Activated naive CD4-positive, alpha-beta T cell treated with anti-CD3 and anti-CD28 coated beads, Interleukin-2, amount 10 ng/mL, durations not matched to agents 7 days and 5 days (primary cell): ENCODE data around the gene SMTN.
A peak's percentile ranks its signal among the peaks of the same experiment; 100 is the strongest.
"Not testable (repeated sequence)": the region's sequence is repeated elsewhere in the genome, so short reads cannot be mapped to it uniquely, and the experiment has no call there.

Experiments
- CTCF ChIA-PET: fragments of 350-600 bp; sonication (Branson Sonifier 250); formaldehyde crosslinking; loops from one replicate; lab custom pipeline; 2021; ENCODE audit warnings: antibody characterized with exemption; lab: Charles Lee
- DNase-seq: peaks from one replicate; pipeline ENCODE4 v3.0.0-alpha.2; 2020
- H3K27ac Mint-ChIP-seq: one replicate; pipeline ENCODE4 v1.8.0; 2021; ENCODE audit warnings: mild to moderate bottlenecking, moderate library complexity, mixed read lengths
- H3K27me3 Mint-ChIP-seq: one replicate; pipeline ENCODE4 v1.8.0; 2021; ENCODE audit warnings: mild to moderate bottlenecking, mixed read lengths
- H3K36me3 Mint-ChIP-seq: one replicate; pipeline ENCODE4 v1.8.0; 2021; ENCODE audit warnings: mixed read lengths
- H3K4me1 Mint-ChIP-seq: one replicate; pipeline ENCODE4 v1.8.0; 2021; ENCODE audit warnings: mixed read lengths
- H3K4me3 Mint-ChIP-seq: one replicate; pipeline ENCODE4 v1.8.0; 2021; ENCODE audit warnings: mild to moderate bottlenecking, moderate library complexity, mixed read lengths
- H3K9me3 Mint-ChIP-seq: one replicate; pipeline ENCODE4 v1.8.0; 2021; ENCODE audit warnings: mixed read lengths

The SMTN gene

GRCh38 chr22:31056986-31057599 is 24.0 kb upstream of the SMTN start:
- Mint-ChIP-seq H3K4me3 (no peak overlapping the region), H3K9me3 (no peaks in the 10 kb centered on the region), H3K27ac (no peak overlapping the region), H3K27me3 (no peaks in the 10 kb centered on the region), H3K4me1 (no peaks in the 10 kb centered on the region), H3K36me3 (no peaks in the 10 kb centered on the region)
- CTCF ChIA-PET, result no interaction called here
- no peak for DNase-seq

- H3K4me3 Mint-ChIP-seq, CTCF ChIA-PET, H3K36me3 Mint-ChIP-seq, H3K4me1 Mint-ChIP-seq, DNase-seq, H3K27ac Mint-ChIP-seq, H3K9me3 Mint-ChIP-seq, H3K27me3 Mint-ChIP-seq: not testable (repeated sequence)
Observed at GRCh38 chr22:31059663-31060062, 21.5 kb upstream of the SMTN start.

GRCh38 chr22:31062566-31063230 is 18.4 kb upstream of the SMTN start:
- H3K4me1 Mint-ChIP-seq, result no peaks in the 10 kb centered on the region

GRCh38 chr22:31064369-31064768 is 16.7 kb upstream of the SMTN start:
- Mint-ChIP-seq H3K36me3 (no peaks in the 10 kb centered on the region), H3K27me3 (no peaks in the 10 kb centered on the region), H3K4me3 (no peak overlapping the region), H3K9me3 (no peaks in the 10 kb centered on the region), H3K4me1 (no peaks in the 10 kb centered on the region), H3K27ac (no peak overlapping the region)
- DNase-seq, result no peak
- CTCF ChIA-PET, result no interaction called here

More at GRCh38 chr22:31062566-31063230, 18.4 kb upstream of the SMTN start:
- Mint-ChIP-seq H3K36me3 (no peaks in the 10 kb centered on the region), H3K4me3 (no peak overlapping the region), H3K27me3 (no peaks in the 10 kb centered on the region), H3K27ac (no peak overlapping the region), H3K9me3 (no peaks in the 10 kb centered on the region)
- CTCF ChIA-PET, result no interaction called here
- no peak for DNase-seq

GRCh38 chr22:31068970-31069369 is 12.1 kb upstream of the SMTN start:
- Mint-ChIP-seq H3K4me3 (no peak overlapping the region), H3K9me3 (no peaks in the 10 kb centered on the region), H3K36me3 (no peaks in the 10 kb centered on the region), H3K27me3 (peaks cover 15% of the 10 kb centered on the region), H3K27ac (no peak overlapping the region), H3K4me1 (no peaks in the 10 kb centered on the region)
- CTCF ChIA-PET, result no interaction called here
- no peak for DNase-seq

GRCh38 chr22:31069691-31070314 is 11.3 kb upstream of the SMTN start:
- H3K4me1 Mint-ChIP-seq, H3K27ac Mint-ChIP-seq, H3K9me3 Mint-ChIP-seq, H3K36me3 Mint-ChIP-seq, CTCF ChIA-PET, DNase-seq, H3K4me3 Mint-ChIP-seq: not testable (repeated sequence)
- H3K27me3 Mint-ChIP-seq, result peaks cover 15% of the 10 kb centered on the region

- H3K36me3 Mint-ChIP-seq, H3K4me3 Mint-ChIP-seq, DNase-seq, H3K27ac Mint-ChIP-seq, H3K9me3 Mint-ChIP-seq, CTCF ChIA-PET, H3K4me1 Mint-ChIP-seq: not testable (repeated sequence)
- H3K27me3 Mint-ChIP-seq, result peaks cover 22% of the 10 kb centered on the region
Observed at GRCh38 chr22:31073125-31073524, 8.0 kb upstream of the SMTN start.

- H3K36me3 Mint-ChIP-seq, H3K9me3 Mint-ChIP-seq, H3K4me1 Mint-ChIP-seq, DNase-seq, H3K27ac Mint-ChIP-seq, H3K4me3 Mint-ChIP-seq, CTCF ChIA-PET: not testable (repeated sequence)
- H3K27me3 Mint-ChIP-seq, result peaks cover 22% of the 10 kb centered on the region
Observed at GRCh38 chr22:31073545-31074145, 7.5 kb upstream of the SMTN start.

GRCh38 chr22:31075961-31076360 is 5.2 kb upstream of the SMTN start:
- Mint-ChIP-seq H3K27ac (no peak overlapping the region), H3K4me1 (peaks cover 6% of the 10 kb centered on the region), H3K27me3 (peaks cover 32% of the 10 kb centered on the region), H3K36me3 (no peaks in the 10 kb centered on the region), H3K4me3 (no peak overlapping the region), H3K9me3 (no peaks in the 10 kb centered on the region)
- DNase-seq, result no peak
- CTCF ChIA-PET, result no interaction called here

GRCh38 chr22:31077681-31078080 is 3.4 kb upstream of the SMTN start:
- Mint-ChIP-seq H3K4me1 (peaks cover 22% of the 10 kb centered on the region), H3K4me3 (no peak overlapping the region), H3K9me3 (no peaks in the 10 kb centered on the region), H3K27me3 (peaks cover 24% of the 10 kb centered on the region), H3K36me3 (no peaks in the 10 kb centered on the region), H3K27ac (no peak overlapping the region)
- CTCF ChIA-PET, result no interaction called here
- DNase-seq, result no peak

GRCh38 chr22:31078389-31078788 is 2.7 kb upstream of the SMTN start:
- peaks cover 18% of the 10 kb centered on the region for H3K27me3 Mint-ChIP-seq
- peaks cover 29% of the 10 kb centered on the region for H3K4me1 Mint-ChIP-seq
- CTCF ChIA-PET, H3K4me3 Mint-ChIP-seq, H3K27ac Mint-ChIP-seq, H3K36me3 Mint-ChIP-seq, H3K9me3 Mint-ChIP-seq, DNase-seq: not testable (repeated sequence)

- Mint-ChIP-seq H3K27me3 (peaks cover 18% of the 10 kb centered on the region), H3K27ac (no peak overlapping the region), H3K4me1 (peaks cover 37% of the 10 kb centered on the region), H3K36me3 (peaks cover under 1% of the 10 kb centered on the region), H3K9me3 (no peaks in the 10 kb centered on the region), H3K4me3 (no peak overlapping the region)
- no peak for DNase-seq
- CTCF ChIA-PET, result no interaction called here
Observed at GRCh38 chr22:31079095-31079642, 1.9 kb upstream of the SMTN start.

GRCh38 chr22:31080164-31080847 is 812 bp upstream of the SMTN start:
- peak overlapping the region; percentile 89 for H3K4me3 Mint-ChIP-seq
- H3K9me3 Mint-ChIP-seq, result no peaks in the 10 kb centered on the region
- H3K27me3 Mint-ChIP-seq, result peaks cover 18% of the 10 kb centered on the region
- peaks cover 42% of the 10 kb centered on the region for H3K4me1 Mint-ChIP-seq
- no peak for DNase-seq
- H3K27ac Mint-ChIP-seq, result peak overlapping the region; percentile 74
- CTCF ChIA-PET, result interaction anchor here (0.6 to 3.7 kb wide), 3 partner anchors 133 to 318 kb away, joined by 3 to 22 read pairs (median 3); no protein-coding TSS in a partner anchor
- peaks cover 2% of the 10 kb centered on the region for H3K36me3 Mint-ChIP-seq
